C4-2B (cell line): ENCODE measurements around the gene FAM24B.

ENCODE experiments used
- ZFX ChIP-seq: fragments of 450-650 bp; IDR thresholded peaks from 2 replicates; pipeline ENCODE4 v1.6.1; 2017
- TF ChIP-seq, protein P1 (sequence below): fragments of 450-650 bp; conservative IDR thresholded peaks from 2 replicates; pipeline ENCODE4 v1.5.1; 2017; ENCODE audit warnings: mild to moderate bottlenecking

- TF ChIP-seq, protein P1, sequence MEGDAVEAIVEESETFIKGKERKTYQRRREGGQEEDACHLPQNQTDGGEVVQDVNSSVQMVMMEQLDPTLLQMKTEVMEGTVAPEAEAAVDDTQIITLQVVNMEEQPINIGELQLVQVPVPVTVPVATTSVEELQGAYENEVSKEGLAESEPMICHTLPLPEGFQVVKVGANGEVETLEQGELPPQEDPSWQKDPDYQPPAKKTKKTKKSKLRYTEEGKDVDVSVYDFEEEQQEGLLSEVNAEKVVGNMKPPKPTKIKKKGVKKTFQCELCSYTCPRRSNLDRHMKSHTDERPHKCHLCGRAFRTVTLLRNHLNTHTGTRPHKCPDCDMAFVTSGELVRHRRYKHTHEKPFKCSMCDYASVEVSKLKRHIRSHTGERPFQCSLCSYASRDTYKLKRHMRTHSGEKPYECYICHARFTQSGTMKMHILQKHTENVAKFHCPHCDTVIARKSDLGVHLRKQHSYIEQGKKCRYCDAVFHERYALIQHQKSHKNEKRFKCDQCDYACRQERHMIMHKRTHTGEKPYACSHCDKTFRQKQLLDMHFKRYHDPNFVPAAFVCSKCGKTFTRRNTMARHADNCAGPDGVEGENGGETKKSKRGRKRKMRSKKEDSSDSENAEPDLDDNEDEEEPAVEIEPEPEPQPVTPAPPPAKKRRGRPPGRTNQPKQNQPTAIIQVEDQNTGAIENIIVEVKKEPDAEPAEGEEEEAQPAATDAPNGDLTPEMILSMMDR: no peak
- no peak for TF ChIP-seq ZFX
These were observed 15.9 kb downstream of the FAM24B start for GRCh38 chr10:122863216-122864193.
